Pancreas (tissue), 10 donors: ENCODE measurements around the gene ADPGK. TPM values are rescaled to one million over a fixed set of nuclear protein-coding genes. Genes with fewer than 3 reads are reported as not detected.

Experiments used
- ATAC-seq, 4 donors: fragments of 200-7000 bp; cut with Tn5 transposase; one replicate each; pipeline versions ENCODE4 v1.8.0 to v1.9.1; 2020; ENCODE audit warnings: mild to moderate bottlenecking in 4 of 4, moderate library complexity in 4 of 4
- DNase-seq, 6 donors: peaks; one replicate each; pipeline ENCODE4 v3.0.0-alpha.2; 2020
- FAIRE-seq: peaks from 2 replicates; lab custom pipeline; 2012; peaks lifted over from hg19 to GRCh38; lab: Jason Lieb, UNC
- H3K27ac ChIP-seq, 4 donors: fragments of 200-600 bp; sonication (generic); 1 replicate in 3 of 4; 2 replicates in 1 of 4; pipeline versions ENCODE4 v1.5.0 to v1.8.0; 2020
- H3K27me3 ChIP-seq, 4 donors: fragments of 200-600 bp; one replicate each; pipeline ENCODE4 v1.8.0; 2021
- H3K36me3 ChIP-seq, 3 donors: fragments of 200-600 bp; sonication (generic) in 1 of 3; one replicate each; pipeline versions ENCODE4 v1.5.0 to v1.8.0; 2020 to 2021
- H3K4me1 ChIP-seq, 3 donors: fragments of 200-600 bp; one replicate each; pipeline ENCODE4 v1.8.0; 2021
- H3K4me3 ChIP-seq, 4 donors: fragments of 200-600 bp; sonication (generic) in 2 of 4; one replicate each; pipeline versions ENCODE4 v1.5.0 to v1.8.0; 2020 to 2021
- H3K9me3 ChIP-seq, 4 donors: fragments of 200-600 bp; one replicate each; pipeline ENCODE4 v1.8.0; 2021
- WGBS, 2 donors: extraction: QIAGEN DNeasy Blood & Tissue Kit; methylation state at CpG; one replicate each; pipeline ENCODE4 v1.1.7; 2013; 5-methylcytosine and 5-hydroxymethylcytosine counted together
- intact Hi-C, 3 donors: fragments of 100-400 bp; cut with DNase I; formaldehyde crosslinking; loops; one replicate each; pipeline versions ENCODE4 v1.11.1 to v1.14.2; 2022
- polyA plus RNA-seq, 2 donors: library from polyadenylated mRNA; stranded (reverse); fragments of 200-250 nt; gene quantifications; one replicate each; pipeline ENCODE4 v1.2.3, GENCODE V29; 2013
- total RNA-seq, 6 donors: library from RNA; stranded (reverse); fragmentation: NEBNext Ultra II Directional in 4 of 6; extraction: Animal tissue kit (Norgen Biotek cat#: 25700) in 4 of 6; gene quantifications; one replicate each; pipeline versions ENCODE4 v1.2.1 to v1.2.4, GENCODE V29; 2021 to 2023
- TF ChIP-seq, protein P1 (sequence below), 4 donors: fragments of 200-600 bp; sonication (generic) in 3 of 4; IDR thresholded peaks; one replicate each; pipeline versions ENCODE4 v1.5.0 to v1.8.0; 2021; ENCODE audit warnings: antibody characterized with exemption in 4 of 4
- donor health status: healthy with polysubstance abuse.
- donor health status: DM: no; HTN: no; CAD: no; lungs with moderate emphysema.
- donor health status: DM: no; HTN: no; CAD: no.
- donor health status: control.
- donor health status: control.
- donor health status: Bipolar disorder and iron deficiency.
- donor health status: DM: yes; HTN: yes; CAD: no.
- donor health status: DM: no; HTN: no; CAD: no.
- donor health status: DM: no; HTN: no; CAD: no.
- donor health status: DM: yes; HTN: yes; CAD: no.

Gene ADPGK
- total and polyA plus RNA-seq, 8 donors: 22.9 to 43.3 (median 27.8) TPM

- H3K36me3 ChIP-seq: peaks cover under 1 to 3% (median 2%) of the 10 kb centered on the region in 3 donors
- no peaks in the 10 kb centered on the region for H3K27me3 ChIP-seq
- intact Hi-C loops: no loop called here
- no peak overlapping the region for H3K4me3 ChIP-seq
- H3K9me3 ChIP-seq: no peaks in the 10 kb centered on the region
- DNase-seq (peak in 4 of 6 donors; percentile 68 to 89 (median 79)), FAIRE-seq (no peak), ATAC-seq (peak; percentile 91 to 94 (median 94))
- peaks cover 4 to 17% (median 4%) of the 10 kb centered on the region in 3 donors for H3K4me1 ChIP-seq
- peak overlapping the region; percentile 39 to 91 (median 73) for H3K27ac ChIP-seq
- WGBS, 2 donors: 48 to 55% methylated on average over 5 of the region's 5 CpGs
- TF ChIP-seq, protein P1, sequence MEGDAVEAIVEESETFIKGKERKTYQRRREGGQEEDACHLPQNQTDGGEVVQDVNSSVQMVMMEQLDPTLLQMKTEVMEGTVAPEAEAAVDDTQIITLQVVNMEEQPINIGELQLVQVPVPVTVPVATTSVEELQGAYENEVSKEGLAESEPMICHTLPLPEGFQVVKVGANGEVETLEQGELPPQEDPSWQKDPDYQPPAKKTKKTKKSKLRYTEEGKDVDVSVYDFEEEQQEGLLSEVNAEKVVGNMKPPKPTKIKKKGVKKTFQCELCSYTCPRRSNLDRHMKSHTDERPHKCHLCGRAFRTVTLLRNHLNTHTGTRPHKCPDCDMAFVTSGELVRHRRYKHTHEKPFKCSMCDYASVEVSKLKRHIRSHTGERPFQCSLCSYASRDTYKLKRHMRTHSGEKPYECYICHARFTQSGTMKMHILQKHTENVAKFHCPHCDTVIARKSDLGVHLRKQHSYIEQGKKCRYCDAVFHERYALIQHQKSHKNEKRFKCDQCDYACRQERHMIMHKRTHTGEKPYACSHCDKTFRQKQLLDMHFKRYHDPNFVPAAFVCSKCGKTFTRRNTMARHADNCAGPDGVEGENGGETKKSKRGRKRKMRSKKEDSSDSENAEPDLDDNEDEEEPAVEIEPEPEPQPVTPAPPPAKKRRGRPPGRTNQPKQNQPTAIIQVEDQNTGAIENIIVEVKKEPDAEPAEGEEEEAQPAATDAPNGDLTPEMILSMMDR (IDR thresholded peaks at IDR 0.05): no peak
Observed at GRCh38 chr15:72760590-72761260, 22.8 kb downstream of the ADPGK start.

DNA sequence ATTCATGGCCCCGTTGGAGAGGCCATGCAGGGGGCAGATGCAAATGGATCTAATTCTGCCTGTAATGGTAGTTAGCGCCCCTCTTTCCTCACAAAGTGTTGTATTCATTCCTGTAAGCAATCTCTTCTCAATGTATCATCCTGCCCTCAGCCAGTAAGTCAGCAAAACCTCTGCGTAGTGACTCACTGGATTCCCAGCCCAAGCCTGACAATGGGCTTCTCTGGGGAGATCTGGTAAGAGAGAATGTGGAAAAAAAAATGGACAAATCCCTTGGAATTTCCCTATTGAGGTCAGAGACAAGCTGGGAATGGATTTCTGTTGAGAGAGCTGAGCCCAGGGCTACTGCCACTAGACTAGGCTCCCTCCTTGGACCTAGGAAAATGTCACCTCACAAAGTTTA, 25.4 kb downstream of the ADPGK start:
- WGBS, 2 donors: 89 to 96% methylated on average over 3 of the region's 3 CpGs
- H3K4me1 ChIP-seq: peaks cover 4 to 17% (median 4%) of the 10 kb centered on the region in 3 donors
- no peak for DNase-seq
- TF ChIP-seq, protein P1 (IDR thresholded peaks at IDR 0.05): no peak
- no peak overlapping the region for H3K27ac ChIP-seq
- no peaks in the 10 kb centered on the region for H3K27me3 ChIP-seq
- no peak for FAIRE-seq
- peaks cover 4 to 14% (median 11%) of the 10 kb centered on the region in 3 donors for H3K36me3 ChIP-seq
- intact Hi-C loops: no loop called here
- H3K9me3 ChIP-seq: no peaks in the 10 kb centered on the region
- peak in 1 of 4 donors; percentile 5 for ATAC-seq
- H3K4me3 ChIP-seq: no peak overlapping the region

GRCh38 chr15:72754096-72754495, 29.5 kb downstream of the ADPGK start:
- ATAC-seq: no peak
- no peaks in the 10 kb centered on the region for H3K4me1 ChIP-seq
- H3K27ac ChIP-seq: no peak overlapping the region
- no peaks in the 10 kb centered on the region for H3K9me3 ChIP-seq
- no peak overlapping the region for H3K4me3 ChIP-seq
- peaks cover 4 to 32% (median 15%) of the 10 kb centered on the region in 3 donors for H3K36me3 ChIP-seq
- no peak for FAIRE-seq
- WGBS, 2 donors: 95 to 97% methylated on average over 6 of the region's 6 CpGs
- TF ChIP-seq, protein P1 (IDR thresholded peaks at IDR 0.05): no peak
- intact Hi-C loops: no loop called here
- H3K27me3 ChIP-seq: no peaks in the 10 kb centered on the region
- no peak for DNase-seq

DNA sequence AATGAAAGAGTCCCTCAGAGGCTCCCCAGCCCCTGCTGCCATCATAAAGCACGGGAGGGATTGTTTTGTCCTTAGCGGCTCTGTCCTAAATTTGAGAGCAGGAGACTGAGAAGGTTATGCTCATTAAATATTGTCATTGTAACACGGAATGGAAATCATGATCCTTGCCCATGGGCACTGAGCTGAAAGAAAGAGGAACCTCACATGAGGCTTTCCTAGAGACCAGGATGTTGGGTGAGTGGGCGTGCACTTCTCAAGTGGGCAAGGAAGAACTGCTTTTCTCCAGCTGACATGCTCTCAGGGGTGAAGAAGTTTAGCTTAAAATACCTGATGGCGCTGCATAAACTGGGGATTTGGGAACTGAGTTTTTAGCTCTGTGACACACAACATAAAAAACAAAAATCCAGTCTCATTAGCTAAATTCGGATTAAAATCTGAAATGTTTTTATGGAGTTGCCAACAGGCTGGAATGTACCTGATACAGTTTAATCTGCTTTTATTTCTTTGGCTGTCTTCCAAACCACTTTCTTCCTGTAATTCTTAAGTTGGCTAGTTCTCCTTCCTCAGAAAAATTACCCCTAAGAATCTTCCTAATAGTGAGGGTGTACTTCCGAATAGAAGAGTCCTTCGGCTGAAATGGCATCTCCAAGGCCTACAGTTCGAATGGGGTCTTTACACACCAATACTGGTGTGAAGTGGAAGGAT, 31.7 kb downstream of the ADPGK start:
- peaks cover 4 to 32% (median 15%) of the 10 kb centered on the region in 3 donors for H3K36me3 ChIP-seq
- intact Hi-C loops: no loop called here
- H3K4me1 ChIP-seq: no peaks in the 10 kb centered on the region
- WGBS, 2 donors: 81 to 83% methylated on average over 9 of the region's 9 CpGs
- FAIRE-seq (no peak), ATAC-seq (peak in 3 of 4 donors; percentile 22 to 72 (median 63)), DNase-seq (no peak)
- H3K27ac ChIP-seq: no peak overlapping the region
- no peaks in the 10 kb centered on the region for H3K9me3 ChIP-seq
- H3K4me3 ChIP-seq: no peak overlapping the region
- TF ChIP-seq, protein P1 (IDR thresholded peaks at IDR 0.05): no peak
- no peaks in the 10 kb centered on the region for H3K27me3 ChIP-seq
